HFFc6 (cell line): ENCODE data around the gene EXOC2. TPM values are rescaled to one million over a fixed set of nuclear protein-coding genes. Genes with fewer than 3 reads are reported as not detected.

Experiments used
- DNase-seq: peaks from one replicate; pipeline ENCODE4 v3.0.0-alpha.2; 2018
- H3K27ac Mint-ChIP-seq: 2 replicates; pipeline ENCODE4 v1.8.0; 2020; ENCODE audit warnings: mild to moderate bottlenecking, mixed read lengths
- H3K27me3 Mint-ChIP-seq: 2 replicates; pipeline ENCODE4 v1.8.0; 2021; ENCODE audit warnings: mild to moderate bottlenecking, moderate library complexity, mixed read lengths; ENCODE audit not compliant: insufficient read depth
- H3K36me3 Mint-ChIP-seq: 2 replicates; pipeline ENCODE4 v1.8.0; 2021; ENCODE audit warnings: low read depth, mixed read lengths
- H3K4me1 Mint-ChIP-seq: 2 replicates; pipeline ENCODE4 v1.8.0; 2020; ENCODE audit warnings: low read depth, mixed read lengths
- H3K4me3 Mint-ChIP-seq: 2 replicates; pipeline ENCODE4 v1.8.0; 2020; ENCODE audit warnings: mild to moderate bottlenecking, moderate library complexity, mixed read lengths
- H3K9me3 Mint-ChIP-seq: 2 replicates; pipeline ENCODE4 v1.8.0; 2020; ENCODE audit warnings: mild to moderate bottlenecking, mixed read lengths
- total RNA-seq, 6 experiments: library from RNA; stranded (reverse); fragmentation: NEBNext Ultra II Directional; extraction: Animal tissue kit (Norgen Biotek cat#: 25700); gene quantifications; 2 replicates in 1 of 6; 3 replicates in 5 of 6; pipeline ENCODE4 v1.2.3, GENCODE V29; 2021
- TF ChIP-seq, protein P1 (sequence below): fragments of 200-600 bp; sonication (generic); IDR thresholded peaks from 2 replicates; pipeline ENCODE4 v1.5.0; 2021; ENCODE audit warnings: antibody characterized with exemption, mild to moderate bottlenecking

EXOC2 gene
- total RNA-seq, 6 experiments from 2014 or later = 19.3 to 22.4 (median 20.3) TPM

DNA sequence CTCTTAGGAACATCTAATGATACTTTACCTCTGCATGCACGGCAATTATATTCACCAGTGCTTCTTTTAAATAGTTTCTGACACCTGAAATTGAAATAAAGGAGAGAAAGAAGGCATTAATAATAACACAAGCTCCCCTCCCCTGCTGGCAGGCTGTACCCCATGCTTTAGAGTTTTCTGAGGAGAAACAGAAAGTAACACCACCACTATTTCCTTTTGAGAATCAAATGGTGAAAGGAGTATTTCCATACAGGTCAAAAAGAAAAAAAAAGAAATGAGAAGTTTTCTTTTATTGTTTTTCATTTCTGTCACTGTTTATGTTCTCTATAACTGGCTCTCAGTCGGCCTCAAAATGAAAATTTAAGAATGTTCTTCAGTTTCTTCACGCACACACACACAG is 193.3 kb downstream of the EXOC2 start:
- Mint-ChIP-seq H3K9me3 (no peaks in the 10 kb centered on the region), H3K27ac (no peak overlapping the region), H3K36me3 (peaks cover 17% of the 10 kb centered on the region), H3K27me3 (no peaks in the 10 kb centered on the region), H3K4me1 (no peaks in the 10 kb centered on the region), H3K4me3 (no peak overlapping the region)
- no peak for DNase-seq
- TF ChIP-seq, protein P1, sequence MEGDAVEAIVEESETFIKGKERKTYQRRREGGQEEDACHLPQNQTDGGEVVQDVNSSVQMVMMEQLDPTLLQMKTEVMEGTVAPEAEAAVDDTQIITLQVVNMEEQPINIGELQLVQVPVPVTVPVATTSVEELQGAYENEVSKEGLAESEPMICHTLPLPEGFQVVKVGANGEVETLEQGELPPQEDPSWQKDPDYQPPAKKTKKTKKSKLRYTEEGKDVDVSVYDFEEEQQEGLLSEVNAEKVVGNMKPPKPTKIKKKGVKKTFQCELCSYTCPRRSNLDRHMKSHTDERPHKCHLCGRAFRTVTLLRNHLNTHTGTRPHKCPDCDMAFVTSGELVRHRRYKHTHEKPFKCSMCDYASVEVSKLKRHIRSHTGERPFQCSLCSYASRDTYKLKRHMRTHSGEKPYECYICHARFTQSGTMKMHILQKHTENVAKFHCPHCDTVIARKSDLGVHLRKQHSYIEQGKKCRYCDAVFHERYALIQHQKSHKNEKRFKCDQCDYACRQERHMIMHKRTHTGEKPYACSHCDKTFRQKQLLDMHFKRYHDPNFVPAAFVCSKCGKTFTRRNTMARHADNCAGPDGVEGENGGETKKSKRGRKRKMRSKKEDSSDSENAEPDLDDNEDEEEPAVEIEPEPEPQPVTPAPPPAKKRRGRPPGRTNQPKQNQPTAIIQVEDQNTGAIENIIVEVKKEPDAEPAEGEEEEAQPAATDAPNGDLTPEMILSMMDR = no peak

DNA sequence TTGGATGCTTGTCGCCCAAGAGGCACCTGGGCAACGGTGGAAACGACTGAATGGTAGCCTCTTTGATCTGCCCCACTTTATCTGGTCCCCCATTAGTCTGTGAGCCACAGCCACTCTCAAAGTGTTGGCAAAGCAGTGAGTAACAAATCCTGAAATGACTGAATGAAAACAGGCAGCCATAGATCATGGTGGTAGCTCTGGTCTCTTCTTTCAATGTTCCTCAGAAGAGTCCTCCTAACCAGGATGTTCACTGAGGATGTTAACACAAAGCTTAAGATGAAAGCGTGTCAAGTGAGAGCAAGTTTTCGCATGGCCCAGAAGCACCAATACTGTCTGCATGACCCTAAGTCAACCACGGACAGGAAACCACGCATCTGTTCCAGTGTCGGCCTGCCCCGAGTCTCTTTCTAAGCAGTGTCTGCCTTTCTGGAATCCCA is 194.1 kb downstream of the EXOC2 start:
- Mint-ChIP-seq H3K4me1 (no peaks in the 10 kb centered on the region), H3K36me3 (peaks cover 21% of the 10 kb centered on the region), H3K27ac (no peak overlapping the region), H3K4me3 (no peak overlapping the region), H3K27me3 (no peaks in the 10 kb centered on the region), H3K9me3 (no peaks in the 10 kb centered on the region)
- DNase-seq = no peak
- TF ChIP-seq, protein P1 = no peak

DNA sequence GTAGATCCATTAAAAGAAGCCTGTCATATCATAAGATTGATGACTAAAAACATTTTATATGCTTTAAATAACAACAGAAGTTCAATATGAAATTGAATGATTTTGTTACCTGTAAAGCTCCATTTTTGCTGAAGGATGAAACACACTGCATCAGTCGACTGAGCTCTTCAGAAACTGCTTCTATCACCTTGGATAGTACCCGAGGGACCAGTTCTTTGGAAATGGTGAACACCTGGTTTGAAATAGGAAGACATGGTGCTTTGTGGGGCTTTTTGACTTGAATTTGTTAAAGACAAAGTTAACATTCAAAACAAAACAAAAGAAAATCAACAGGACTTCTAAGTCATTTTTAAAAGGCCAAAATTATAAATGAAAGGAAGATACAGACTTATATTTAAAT is 195.7 kb downstream of the EXOC2 start:
- Mint-ChIP-seq H3K27ac (no peak overlapping the region), H3K36me3 (peaks cover 29% of the 10 kb centered on the region), H3K27me3 (no peaks in the 10 kb centered on the region), H3K9me3 (no peaks in the 10 kb centered on the region), H3K4me1 (no peaks in the 10 kb centered on the region), H3K4me3 (no peak overlapping the region)
- DNase-seq = no peak
- TF ChIP-seq, protein P1 = no peak

DNA sequence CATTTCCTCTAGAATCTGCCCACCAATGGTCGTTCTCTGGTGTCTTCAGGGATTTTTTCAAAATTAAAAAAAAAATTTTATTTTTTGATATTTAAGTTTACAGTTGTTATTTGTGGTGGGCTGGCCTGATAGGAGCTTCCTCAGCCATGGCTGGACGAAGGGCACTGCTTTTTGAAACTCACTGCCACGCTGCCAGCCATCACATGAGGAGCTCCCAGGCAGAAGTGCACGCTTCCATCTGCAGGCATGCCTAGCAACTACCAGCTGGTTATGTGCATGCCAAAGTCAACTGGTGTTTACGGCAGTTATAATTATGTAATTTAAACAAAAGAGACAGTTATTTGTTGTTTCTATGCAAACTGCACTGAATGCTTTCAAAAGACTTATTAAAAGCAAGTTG is 196.3 kb downstream of the EXOC2 start:
- H3K27ac Mint-ChIP-seq = no peak overlapping the region
- H3K9me3 Mint-ChIP-seq = no peaks in the 10 kb centered on the region
- H3K27me3 Mint-ChIP-seq = no peaks in the 10 kb centered on the region
- H3K36me3 Mint-ChIP-seq = peaks cover 30% of the 10 kb centered on the region
- no peaks in the 10 kb centered on the region for H3K4me1 Mint-ChIP-seq
- DNase-seq = no peak
- no peak overlapping the region for H3K4me3 Mint-ChIP-seq
- TF ChIP-seq, protein P1 = no peak

DNA sequence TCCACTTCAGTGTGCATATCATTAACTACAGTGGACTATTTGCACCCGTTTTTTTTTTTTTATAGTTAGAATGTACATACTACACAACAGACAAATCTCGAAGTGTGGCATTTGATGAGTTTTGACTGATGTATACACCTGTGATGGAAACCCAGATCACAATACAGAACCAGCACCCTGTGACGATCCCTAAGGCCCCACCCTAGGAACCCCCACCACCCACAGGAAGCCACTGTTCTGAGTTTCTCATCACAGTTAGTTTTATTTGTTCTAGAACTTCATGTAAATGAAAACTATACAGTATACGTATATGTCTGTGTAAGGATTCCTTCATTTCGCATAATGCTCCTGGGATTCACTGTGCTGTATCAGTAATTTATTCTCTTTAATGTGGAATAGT is 198.5 kb downstream of the EXOC2 start:
- H3K4me1 Mint-ChIP-seq = no peaks in the 10 kb centered on the region
- no peak overlapping the region for H3K4me3 Mint-ChIP-seq
- TF ChIP-seq, protein P1 = no peak
- H3K9me3 Mint-ChIP-seq = no peaks in the 10 kb centered on the region
- no peaks in the 10 kb centered on the region for H3K27me3 Mint-ChIP-seq
- H3K27ac Mint-ChIP-seq = no peak overlapping the region
- H3K36me3 Mint-ChIP-seq = peaks cover 31% of the 10 kb centered on the region
- no peak for DNase-seq

DNA sequence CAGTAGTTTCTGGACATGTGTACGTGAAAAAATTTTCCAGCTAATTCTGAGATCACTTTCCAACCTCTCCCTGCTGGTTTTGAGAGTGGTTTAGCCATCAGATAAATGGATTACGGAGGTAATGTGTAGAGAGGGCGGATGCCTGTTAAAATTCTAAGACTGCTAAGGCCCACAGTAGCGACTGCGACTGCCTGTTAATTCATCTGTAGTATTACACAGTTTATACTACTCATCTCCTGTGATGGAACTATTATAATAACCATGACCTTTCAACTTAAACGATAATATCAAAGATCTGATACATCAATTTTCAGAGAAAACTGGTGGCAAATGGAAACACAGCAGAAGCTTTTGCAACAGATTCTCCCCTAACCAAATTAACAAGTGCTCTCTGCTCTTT is 199.1 kb downstream of the EXOC2 start:
- no peaks in the 10 kb centered on the region for H3K4me1 Mint-ChIP-seq
- no peaks in the 10 kb centered on the region for H3K9me3 Mint-ChIP-seq
- H3K36me3 Mint-ChIP-seq = peaks cover 37% of the 10 kb centered on the region
- TF ChIP-seq, protein P1 = no peak
- no peak for DNase-seq
- H3K4me3 Mint-ChIP-seq = no peak overlapping the region
- no peaks in the 10 kb centered on the region for H3K27me3 Mint-ChIP-seq
- no peak overlapping the region for H3K27ac Mint-ChIP-seq
